Fibroblast of peridontal ligament (primary cell): Measurements from ENCODE around the gene RFX3.
A peak's percentile ranks its signal among the peaks of the same experiment; 100 is the strongest.
"Not testable (repeated sequence)": the region's sequence is repeated elsewhere in the genome, so short reads cannot be mapped to it uniquely, and the experiment has no call there.

ENCODE experiments used
- DNase-seq: peaks from one replicate; pipeline ENCODE4 v3.0.0-alpha.2; 2010; ENCODE audit errors: extremely low read depth

The RFX3 gene

GRCh38 chr9:3359048-3359692 is 166.6 kb downstream of the RFX3 start:
- DNase-seq: no peak

- DNase-seq: no peak
Measured at GRCh38 chr9:3348169-3348568, 177.6 kb downstream of the RFX3 start.

- no peak for DNase-seq
Measured at GRCh38 chr9:3346549-3346948, 179.3 kb downstream of the RFX3 start.

- DNase-seq: no peak
Measured at GRCh38 chr9:3343671-3344070, 182.1 kb downstream of the RFX3 start.

- peak; percentile 80 for DNase-seq
Measured at GRCh38 chr9:3342159-3342777, 183.5 kb downstream of the RFX3 start.

GRCh38 chr9:3337515-3338225 is 188.1 kb downstream of the RFX3 start:
- peak; percentile 77 for DNase-seq

GRCh38 chr9:3336951-3337350 is 188.8 kb downstream of the RFX3 start:
- no peak for DNase-seq

GRCh38 chr9:3332802-3333201 is 193.0 kb downstream of the RFX3 start:
- DNase-seq: no peak

- DNase-seq: no peak
Measured at GRCh38 chr9:3331801-3332200, 194.0 kb downstream of the RFX3 start.

GRCh38 chr9:3330792-3331420 is 194.9 kb downstream of the RFX3 start:
- no peak for DNase-seq

- DNase-seq: no peak
Measured at GRCh38 chr9:3329361-3329760, 196.4 kb downstream of the RFX3 start.

GRCh38 chr9:3323714-3324113 is 202.1 kb downstream of the RFX3 start:
- DNase-seq: no peak

GRCh38 chr9:3321186-3321585 is 204.6 kb downstream of the RFX3 start:
- no peak for DNase-seq

GRCh38 chr9:3312595-3312994 is 213.2 kb downstream of the RFX3 start:
- DNase-seq: not testable (repeated sequence)

- no peak for DNase-seq
Measured at GRCh38 chr9:3308609-3309008, 217.2 kb downstream of the RFX3 start.

- DNase-seq: not testable (repeated sequence)
Measured at GRCh38 chr9:3304388-3304787, 221.4 kb downstream of the RFX3 start.

GRCh38 chr9:3299872-3300271 is 225.9 kb downstream of the RFX3 start:
- no peak for DNase-seq

GRCh38 chr9:3296536-3296935 is 229.3 kb downstream of the RFX3 start:
- DNase-seq: no peak

- DNase-seq: peak; percentile 42
Measured at GRCh38 chr9:3292311-3292710, 233.5 kb downstream of the RFX3 start.

- no peak for DNase-seq
Measured at GRCh38 chr9:3290231-3290840, 235.5 kb downstream of the RFX3 start.

- no peak for DNase-seq
Measured at GRCh38 chr9:3288686-3289085, 237.1 kb downstream of the RFX3 start.
